HEK293T (cell line): ENCODE measurements around the gene HOOK1.

ENCODE experiments used
- CTCF ChIA-PET: fragments of 350-600 bp; formaldehyde crosslinking; extraction: SDS; loops from one replicate; lab custom pipeline; 2021; ENCODE audit warnings: antibody characterized with exemption, inconsistent platforms; lab: Yijun Ruan, JAX
- POLR2A ChIA-PET: fragments of 350-600 bp; formaldehyde crosslinking; extraction: SDS; loops from one replicate; lab custom pipeline; 2020; ENCODE audit warnings: antibody characterized with exemption, inconsistent platforms; lab: Yijun Ruan, JAX
- DNase-seq: peaks from one replicate; pipeline ENCODE4 v3.0.0; 2012; ENCODE audit warnings: mixed read lengths; ENCODE audit errors: extremely low spot score
- ARNT ChIP-seq: fragments of 450-650 bp; IDR thresholded peaks from 2 replicates; pipeline ENCODE4 v1.6.1; 2017; ENCODE audit warnings: mild to moderate bottlenecking
- BHLHE40 ChIP-seq: fragments of 450-650 bp; IDR thresholded peaks from 2 replicates; pipeline ENCODE4 v1.6.1; 2016; ENCODE audit warnings: mild to moderate bottlenecking, moderate library complexity, borderline replicate concordance
- CTBP1 ChIP-seq: fragments of 450-650 bp; IDR thresholded peaks from 2 replicates; pipeline ENCODE4 v1.6.1; 2016; ENCODE audit warnings: borderline replicate concordance
- ELF4 ChIP-seq: fragments of 450-650 bp; IDR thresholded peaks from 2 replicates; pipeline ENCODE4 v1.6.1; 2017; ENCODE audit warnings: antibody characterized with exemption
- FOXA1 ChIP-seq: fragments of 450-650 bp; IDR thresholded peaks from 2 replicates; pipeline ENCODE4 v1.6.1; 2016; ENCODE audit warnings: mild to moderate bottlenecking
- FOXK2 ChIP-seq: fragments of 450-650 bp; IDR thresholded peaks from 2 replicates; pipeline ENCODE4 v1.6.1; 2016; ENCODE audit warnings: mild to moderate bottlenecking
- FOXM1 ChIP-seq: fragments of 450-650 bp; IDR thresholded peaks from 2 replicates; pipeline ENCODE4 v1.6.1; 2017; ENCODE audit warnings: mild to moderate bottlenecking, borderline replicate concordance
- HDGF ChIP-seq: fragments of 450-650 bp; IDR thresholded peaks from 2 replicates; pipeline ENCODE4 v1.6.1; 2017; ENCODE audit warnings: antibody characterized with exemption, borderline replicate concordance
- L3MBTL2 ChIP-seq: fragments of 450-650 bp; conservative IDR thresholded peaks from 2 replicates; pipeline ENCODE4 v1.6.1; 2016; ENCODE audit warnings: mild to moderate bottlenecking
- LEF1 ChIP-seq: fragments of 450-650 bp; IDR thresholded peaks from 2 replicates; pipeline ENCODE4 v1.6.1; 2017; ENCODE audit warnings: mild to moderate bottlenecking, borderline replicate concordance
- NFRKB ChIP-seq: fragments of 450-650 bp; IDR thresholded peaks from 2 replicates; pipeline ENCODE4 v1.6.1; 2016; ENCODE audit warnings: mild to moderate bottlenecking, moderate library complexity
- SP1 ChIP-seq: fragments of 450-650 bp; IDR thresholded peaks from 2 replicates; pipeline ENCODE4 v1.6.1; 2017
- SUZ12 ChIP-seq: fragments of 450-650 bp; IDR thresholded peaks from 2 replicates; pipeline ENCODE4 v1.6.1; 2016; ENCODE audit warnings: mild to moderate bottlenecking
- TARDBP ChIP-seq: fragments of 450-650 bp; IDR thresholded peaks from 2 replicates; pipeline ENCODE4 v1.6.1; 2016
- ZNF384 ChIP-seq: fragments of 450-650 bp; IDR thresholded peaks from 2 replicates; pipeline ENCODE4 v1.6.1; 2016
- TF ChIP-seq, protein P1 (sequence below): fragments of 450-650 bp; IDR thresholded peaks from 2 replicates; pipeline ENCODE4 v1.6.1; 2016

HOOK1 gene

DNA sequence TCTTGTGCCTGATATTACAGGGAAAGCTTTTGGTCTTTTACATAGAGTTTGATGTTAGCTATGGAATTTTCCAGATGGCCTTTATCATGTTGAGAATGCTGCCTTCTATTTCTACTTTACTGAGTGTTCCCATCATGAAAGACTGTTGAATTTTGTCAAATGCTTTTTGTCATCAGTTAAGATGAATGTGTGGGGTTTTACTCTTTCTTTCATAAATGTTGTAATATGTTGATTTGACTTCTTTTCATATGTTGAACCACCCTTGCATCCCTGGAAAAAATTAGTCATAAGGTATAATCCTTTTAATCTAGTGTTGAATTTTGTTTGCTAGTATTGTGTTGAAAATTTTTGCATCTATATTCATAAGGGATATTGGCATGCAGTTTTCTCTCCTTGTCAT lies 16.1 kb upstream of the HOOK1 start:
- ChIA-PET POLR2A (no interaction called here), CTCF (no interaction called here)
- no peak for DNase-seq
- TF ChIP-seq ELF4 (no peak), FOXM1 (no peak), ARNT (no peak), TARDBP (no peak), ZNF384 (no peak), LEF1 (no peak), FOXA1 (no peak), SUZ12 (no peak), NFRKB (no peak), CTBP1 (no peak), L3MBTL2 (no peak), FOXK2 (no peak), HDGF (no peak), SP1 (no peak), BHLHE40 (no peak)
- TF ChIP-seq, protein P1, sequence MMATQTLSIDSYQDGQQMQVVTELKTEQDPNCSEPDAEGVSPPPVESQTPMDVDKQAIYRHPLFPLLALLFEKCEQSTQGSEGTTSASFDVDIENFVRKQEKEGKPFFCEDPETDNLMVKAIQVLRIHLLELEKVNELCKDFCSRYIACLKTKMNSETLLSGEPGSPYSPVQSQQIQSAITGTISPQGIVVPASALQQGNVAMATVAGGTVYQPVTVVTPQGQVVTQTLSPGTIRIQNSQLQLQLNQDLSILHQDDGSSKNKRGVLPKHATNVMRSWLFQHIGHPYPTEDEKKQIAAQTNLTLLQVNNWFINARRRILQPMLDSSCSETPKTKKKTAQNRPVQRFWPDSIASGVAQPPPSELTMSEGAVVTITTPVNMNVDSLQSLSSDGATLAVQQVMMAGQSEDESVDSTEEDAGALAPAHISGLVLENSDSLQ: no peak

DNA sequence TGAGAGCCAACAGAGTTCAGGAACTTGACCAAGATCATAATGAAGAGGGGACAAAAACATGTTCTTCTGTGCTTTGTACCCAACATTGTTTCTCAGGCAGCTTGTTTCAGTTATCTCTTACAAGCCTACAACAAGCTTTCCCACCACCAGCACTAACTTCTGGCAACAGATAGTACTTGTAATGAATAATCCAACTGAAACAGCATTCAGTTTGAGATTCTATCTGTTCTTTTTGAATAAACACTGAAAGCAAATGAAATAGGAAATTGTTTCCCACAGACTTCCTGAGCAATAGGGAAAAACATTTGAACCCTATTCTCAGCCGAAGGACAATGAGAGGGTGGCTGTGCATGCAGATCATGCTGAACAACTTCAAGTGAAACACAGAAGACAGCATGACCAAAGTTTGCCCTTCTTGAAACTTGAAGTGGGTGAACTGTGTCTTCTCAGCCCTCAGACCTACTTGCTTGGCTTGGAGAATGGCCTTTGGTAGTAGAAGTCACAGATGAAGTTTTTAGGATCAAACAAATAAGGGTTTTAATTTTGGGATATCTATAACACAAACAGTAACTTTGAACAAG lies 11.2 kb upstream of the HOOK1 start:
- ChIA-PET CTCF (no interaction called here), POLR2A (interaction anchor here (1.0 kb wide), 1 partner anchor 11 kb away, joined by 3 read pairs; the partner anchor contains the start of gene HOOK1)
- DNase-seq: no peak
- TF ChIP-seq FOXK2 (no peak), CTBP1 (no peak), SUZ12 (no peak), LEF1 (no peak), ARNT (no peak), BHLHE40 (no peak), TARDBP (no peak), FOXA1 (no peak), HDGF (no peak), FOXM1 (no peak), SP1 (no peak), NFRKB (no peak), L3MBTL2 (no peak), ELF4 (no peak), ZNF384 (no peak)
- TF ChIP-seq, protein P1: no peak

DNA sequence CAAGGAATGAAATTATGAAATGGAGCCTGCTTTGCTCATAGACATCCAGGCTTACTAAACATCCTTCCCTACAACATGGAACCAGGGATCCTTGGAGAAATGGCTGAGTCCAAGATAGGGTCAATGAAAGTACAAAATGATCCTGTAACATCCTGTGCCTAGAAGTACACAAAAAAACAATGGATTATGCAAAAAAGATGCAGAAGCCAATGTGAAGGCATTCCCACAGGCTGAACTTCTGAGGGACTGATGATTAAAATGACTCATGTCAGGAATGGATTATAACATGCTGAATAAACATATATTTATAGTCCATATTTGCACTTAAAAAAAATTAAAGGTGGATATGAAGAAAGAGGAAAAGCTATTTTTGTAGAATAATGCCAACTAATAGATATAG lies 10.4 kb upstream of the HOOK1 start:
- POLR2A ChIA-PET: no interaction called here
- CTCF ChIA-PET: no interaction called here

DNA sequence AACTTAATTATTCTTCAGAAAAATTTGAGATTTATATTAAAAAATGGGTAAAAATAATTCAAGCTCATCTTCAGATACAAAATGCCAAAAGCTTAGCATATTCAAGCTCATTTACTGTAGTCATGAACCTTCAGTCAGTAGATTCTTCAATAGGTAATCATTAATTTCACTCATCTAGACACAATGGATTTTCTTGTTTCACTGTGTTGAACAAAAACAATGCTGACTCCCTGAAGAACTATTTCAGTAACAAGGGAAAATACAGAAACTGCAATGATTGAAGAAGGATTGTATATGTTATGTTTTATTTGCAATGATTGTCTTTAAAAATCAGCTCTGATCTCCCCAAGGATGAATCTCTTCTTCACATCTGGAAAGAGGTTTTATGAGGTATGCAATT lies 9.2 kb upstream of the HOOK1 start:
- ChIA-PET POLR2A (interaction anchor here (1.2 kb wide), 1 partner anchor 9 kb away, joined by 5 read pairs; the partner anchor contains the start of gene HOOK1), CTCF (no interaction called here)
- no peak for DNase-seq
- no peak for TF ChIP-seq L3MBTL2
- TF ChIP-seq ELF4: no peak
- TF ChIP-seq SP1: no peak
- TF ChIP-seq CTBP1: no peak
- TF ChIP-seq HDGF: no peak
- no peak for TF ChIP-seq FOXA1
- TF ChIP-seq ZNF384: no peak
- no peak for TF ChIP-seq FOXK2
- TF ChIP-seq TARDBP: no peak
- no peak for TF ChIP-seq FOXM1
- TF ChIP-seq BHLHE40: no peak
- no peak for TF ChIP-seq LEF1
- TF ChIP-seq ARNT: no peak
- no peak for TF ChIP-seq NFRKB
- no peak for TF ChIP-seq SUZ12
- TF ChIP-seq, protein P1: no peak

More for the DNA sequence above, 10.4 kb upstream of the HOOK1 start:
- no peak for DNase-seq
- TF ChIP-seq SP1: no peak
- no peak for TF ChIP-seq ELF4
- no peak for TF ChIP-seq FOXA1
- no peak for TF ChIP-seq FOXM1
- no peak for TF ChIP-seq L3MBTL2
- TF ChIP-seq, protein P1: no peak
- no peak for TF ChIP-seq ZNF384
- TF ChIP-seq NFRKB: no peak
- no peak for TF ChIP-seq ARNT
- no peak for TF ChIP-seq HDGF
- TF ChIP-seq LEF1: no peak
- no peak for TF ChIP-seq FOXK2
- no peak for TF ChIP-seq SUZ12
- no peak for TF ChIP-seq BHLHE40
- no peak for TF ChIP-seq TARDBP
- TF ChIP-seq CTBP1: no peak

DNA sequence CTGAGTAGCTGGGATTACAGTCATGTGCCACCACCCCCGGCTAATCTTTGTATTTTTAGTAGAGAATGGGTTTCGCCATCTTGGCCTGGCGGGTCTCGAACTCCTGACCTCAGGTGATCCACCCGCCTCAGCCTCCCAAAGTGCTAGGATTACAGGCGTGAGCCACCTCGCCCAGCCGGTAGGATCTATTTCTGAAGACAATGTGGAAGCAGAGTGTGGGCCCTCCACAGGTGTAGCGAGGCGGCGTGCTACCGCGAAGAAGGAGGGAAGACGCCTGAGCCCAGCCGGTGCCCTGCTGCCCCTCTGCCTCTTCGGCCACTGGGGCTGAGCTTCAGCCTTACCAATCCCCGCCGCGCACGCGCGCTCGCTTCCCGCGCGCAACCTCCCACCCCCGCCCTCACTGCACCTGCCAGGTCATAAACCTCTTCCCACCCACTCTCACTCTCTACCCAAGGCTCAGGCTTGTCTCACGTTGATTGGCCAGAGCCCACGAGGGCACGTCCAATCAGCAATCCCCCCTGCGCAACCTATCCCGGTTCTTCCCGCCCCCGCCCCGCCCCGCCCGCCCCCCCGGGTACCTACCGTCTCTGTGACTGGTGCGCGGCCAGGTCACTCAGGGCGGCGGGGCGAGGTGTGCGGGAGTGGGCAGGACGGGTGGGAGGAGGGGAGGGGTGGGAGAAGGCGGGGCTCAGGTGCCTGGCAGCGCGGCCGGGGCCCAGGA lies 409 bp upstream of the HOOK1 start:
- CTCF ChIA-PET: interaction anchor here (0.6 to 0.9 kb wide), 2 partner anchors 10 to 1924 kb away, joined by 3 read pairs; no protein-coding TSS in a partner anchor
- TF ChIP-seq SUZ12 (no peak), BHLHE40 (no peak), ELF4 (peak; percentile 22; the same call in 1 of the 2 replicates), FOXM1 (no peak), TARDBP (peak; percentile 15; the same call in 1 of the 2 replicates), FOXA1 (no peak), L3MBTL2 (peak; percentile 93)
- TF ChIP-seq, protein P1: peak; percentile 97
- peak; percentile 99 for DNase-seq
- POLR2A ChIA-PET: interaction anchor here (0.6 to 2.3 kb wide), 13 partner anchors 8 to 135 kb away, joined by 3 to 10 read pairs (median 3); no protein-coding TSS in a partner anchor
